Sigmoid colon (tissue), 7 donors: ENCODE measurements around the gene ZNF549. TPM values are rescaled to one million over a fixed set of nuclear protein-coding genes. Genes with fewer than 3 reads are reported as not detected.
"Not testable (repeated sequence)": the region's sequence is repeated elsewhere in the genome, so short reads cannot be mapped to it uniquely, and the experiment has no call there.

ENCODE experiments used
- DNase-seq: peaks from one replicate; pipeline ENCODE4 v3.0.0-alpha.2; 2019
- H3K27ac ChIP-seq, 4 donors: fragments of 200-600 bp; sonication (generic); one replicate each; pipeline ENCODE4 v1.5.1; 2016 to 2019; ENCODE audit warnings: mild to moderate bottlenecking in 1 of 4
- H3K27me3 ChIP-seq, 3 donors: fragments of 200-600 bp; sonication (generic); one replicate each; pipeline ENCODE4 v1.5.1; 2019; ENCODE audit warnings: mild to moderate bottlenecking in 1 of 3
- H3K36me3 ChIP-seq, 4 donors: fragments of 200-600 bp; sonication (generic); one replicate each; pipeline ENCODE4 v1.5.1; 2016 to 2019
- H3K4me1 ChIP-seq, 4 donors: fragments of 200-600 bp; sonication (generic); one replicate each; pipeline ENCODE4 v1.5.1; 2017 to 2019
- H3K4me3 ChIP-seq, 4 donors: fragments of 200-600 bp; sonication (generic); one replicate each; pipeline ENCODE4 v1.5.1; 2017 to 2019; ENCODE audit warnings: mild to moderate bottlenecking in 2 of 4, moderate library complexity in 1 of 4
- H3K9me3 ChIP-seq, 4 donors: fragments of 200-600 bp in 3 of 4; sonication (generic) in 3 of 4; one replicate each; pipeline versions ENCODE4 v1.5.1 to v1.6.1; 2013 to 2019
- EP300 ChIP-seq, 4 donors: sonication (generic); formaldehyde crosslinking; IDR thresholded peaks; one replicate each; pipeline ENCODE4 v1.6.1; 2017; ENCODE audit warnings: antibody characterized with exemption in 4 of 4
- POLR2A ChIP-seq, 2 donors: fragments of 450-650 bp; IDR thresholded peaks; one replicate each; pipeline ENCODE4 v1.6.1; 2016; ENCODE audit warnings: antibody characterized with exemption in 2 of 2, mild to moderate bottlenecking in 2 of 2, moderate library complexity in 2 of 2
- POLR2AphosphoS5 ChIP-seq, 4 donors: sonication (generic); formaldehyde crosslinking; IDR thresholded peaks; one replicate each; pipeline ENCODE4 v1.6.1; 2017; ENCODE audit warnings: antibody characterized with exemption in 4 of 4
- WGBS, 2 donors: extraction: QIAGEN DNeasy Blood & Tissue Kit; methylation state at CpG; one replicate each; pipeline ENCODE4 v1.1.7; 2013; 5-methylcytosine and 5-hydroxymethylcytosine counted together
- intact Hi-C: fragments of 100-400 bp; cut with DNase I; formaldehyde crosslinking; loops from one replicate; pipeline ENCODE4 v1.15.1; 2023
- polyA plus RNA-seq, 3 donors: library from polyadenylated mRNA; stranded (reverse); fragments of 200-250 nt; gene quantifications; one replicate each; pipeline ENCODE4 v1.2.3, GENCODE V29; 2013
- total RNA-seq, 4 donors: library from RNA; depleted of rRNA; stranded (reverse); fragments of >200 nt; gene quantifications; one replicate each; pipeline ENCODE4 v1.1.0, GENCODE V29; 2016
- TF ChIP-seq, protein P1 (sequence below), 4 experiments: fragments of 450-650 bp in 3 of 4; fragments of 200-600 bp in 1 of 4; IDR thresholded peaks; one replicate each; pipeline ENCODE4 v1.5.1; 2016 to 2019; ENCODE audit warnings: antibody characterized with exemption in 4 of 4, mild to moderate bottlenecking in 3 of 4, moderate library complexity in 2 of 4
- donor health status: healthy with polysubstance abuse.
- donor health status: Bipolar disorder and iron deficiency.
- donor health status: healthy.

ZNF549 gene
- total and polyA plus RNA-seq, 7 donors: 0.46 to 6.4 (median 4.2) TPM

DNA sequence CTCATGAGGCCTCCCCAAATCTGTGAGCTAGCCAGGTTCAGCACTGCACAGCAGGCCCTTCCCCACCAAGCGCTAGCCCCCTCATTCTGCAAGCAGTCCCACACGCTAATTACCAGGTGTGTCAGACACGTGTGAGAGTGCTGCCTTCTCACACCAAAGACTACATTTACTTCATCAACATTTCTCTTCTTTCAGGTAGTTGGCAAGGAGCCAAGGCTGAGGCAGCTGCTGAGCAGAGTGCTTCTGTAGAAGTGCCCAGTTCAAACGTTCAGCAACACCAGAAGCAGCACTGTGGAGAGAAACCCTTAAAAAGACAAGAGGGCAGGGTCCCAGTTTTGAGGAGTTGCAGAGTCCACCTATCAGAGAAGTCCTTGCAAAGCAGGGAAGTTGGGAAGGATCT is 21.0 kb upstream of the ZNF549 start:
- WGBS, 2 donors: 70 to 94% methylated on average over 4 of the region's 4 CpGs

DNA sequence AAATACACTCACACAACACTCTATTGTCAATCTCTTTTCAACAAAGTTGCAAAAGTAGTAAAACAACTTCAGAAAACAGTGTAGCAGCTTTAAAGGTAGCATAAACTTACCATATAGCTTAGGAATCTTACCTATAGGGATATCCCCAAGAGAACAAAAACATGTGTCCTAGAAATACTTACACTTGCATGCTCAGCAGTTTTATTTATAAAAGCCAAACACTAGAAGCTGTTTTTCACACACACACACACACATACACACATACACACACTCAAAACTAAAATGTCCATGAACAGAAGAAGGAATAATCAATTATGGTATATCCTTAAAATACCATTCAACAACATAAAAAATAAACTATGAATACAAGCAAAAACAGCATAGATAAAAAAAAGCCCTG is 15.7 kb upstream of the ZNF549 start:
- Histone ChIP-seq H3K4me3 (no peak overlapping the region), H3K27ac (no peak overlapping the region), H3K36me3 (peaks cover 11 to 72% (median 18%) of the 10 kb centered on the region in 4 donors), H3K4me1 (no peaks in the 10 kb centered on the region), H3K9me3 (peaks cover 8 to 38% (median 28%) of the 10 kb centered on the region in 4 donors), H3K27me3 (no peaks in the 10 kb centered on the region)
- no peak for TF ChIP-seq EP300 (IDR thresholded peaks at IDR 0.05)
- TF ChIP-seq, protein P1, sequence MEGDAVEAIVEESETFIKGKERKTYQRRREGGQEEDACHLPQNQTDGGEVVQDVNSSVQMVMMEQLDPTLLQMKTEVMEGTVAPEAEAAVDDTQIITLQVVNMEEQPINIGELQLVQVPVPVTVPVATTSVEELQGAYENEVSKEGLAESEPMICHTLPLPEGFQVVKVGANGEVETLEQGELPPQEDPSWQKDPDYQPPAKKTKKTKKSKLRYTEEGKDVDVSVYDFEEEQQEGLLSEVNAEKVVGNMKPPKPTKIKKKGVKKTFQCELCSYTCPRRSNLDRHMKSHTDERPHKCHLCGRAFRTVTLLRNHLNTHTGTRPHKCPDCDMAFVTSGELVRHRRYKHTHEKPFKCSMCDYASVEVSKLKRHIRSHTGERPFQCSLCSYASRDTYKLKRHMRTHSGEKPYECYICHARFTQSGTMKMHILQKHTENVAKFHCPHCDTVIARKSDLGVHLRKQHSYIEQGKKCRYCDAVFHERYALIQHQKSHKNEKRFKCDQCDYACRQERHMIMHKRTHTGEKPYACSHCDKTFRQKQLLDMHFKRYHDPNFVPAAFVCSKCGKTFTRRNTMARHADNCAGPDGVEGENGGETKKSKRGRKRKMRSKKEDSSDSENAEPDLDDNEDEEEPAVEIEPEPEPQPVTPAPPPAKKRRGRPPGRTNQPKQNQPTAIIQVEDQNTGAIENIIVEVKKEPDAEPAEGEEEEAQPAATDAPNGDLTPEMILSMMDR (IDR thresholded peaks at IDR 0.05): no peak
- no peak for TF ChIP-seq POLR2A (IDR thresholded peaks at IDR 0.05)
- TF ChIP-seq POLR2AphosphoS5 (IDR thresholded peaks at IDR 0.05): no peak
- intact Hi-C loops: no loop called here
- DNase-seq: no peak

More for the DNA sequence above, 21.0 kb upstream of the ZNF549 start:
- intact Hi-C loops: no loop called here
- H3K36me3 ChIP-seq: peaks cover 22 to 64% (median 25%) of the 10 kb centered on the region in 4 donors
- H3K9me3 ChIP-seq: peaks cover 2 to 23% (median 7%) of the 10 kb centered on the region in 4 donors
- peaks cover 0 to 1% (median 0%) of the 10 kb centered on the region in 4 donors for H3K4me1 ChIP-seq
- TF ChIP-seq EP300 (IDR thresholded peaks at IDR 0.05) (no peak), POLR2AphosphoS5 (IDR thresholded peaks at IDR 0.05) (no peak), POLR2A (IDR thresholded peaks at IDR 0.05) (no peak)
- TF ChIP-seq, protein P1 (IDR thresholded peaks at IDR 0.05): no peak
- no peaks in the 10 kb centered on the region for H3K27me3 ChIP-seq
- no peak overlapping the region for H3K27ac ChIP-seq
- no peak for DNase-seq
- H3K4me3 ChIP-seq: no peak overlapping the region

DNA sequence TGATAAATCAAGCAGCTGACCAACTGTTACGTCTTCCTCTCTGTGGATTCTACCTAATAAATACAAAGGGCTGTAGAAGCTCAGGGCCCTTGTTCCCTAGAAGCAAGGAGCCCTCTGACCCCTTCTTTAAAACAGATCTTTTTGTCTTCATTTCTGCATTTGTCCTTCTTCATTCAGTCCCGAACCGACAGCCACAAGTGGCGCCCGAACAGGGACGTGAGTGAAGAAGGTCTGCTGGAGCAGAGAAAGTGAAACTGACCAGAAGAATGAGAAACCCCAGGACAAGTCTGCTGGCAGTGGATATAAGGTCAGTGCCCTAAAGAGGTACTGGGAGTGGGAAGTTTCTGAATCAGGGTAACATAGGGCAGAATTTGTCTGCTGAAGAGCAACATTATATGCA is 14.3 kb upstream of the ZNF549 start:
- H3K27me3 ChIP-seq: no peaks in the 10 kb centered on the region
- H3K4me3 ChIP-seq: no peak overlapping the region
- intact Hi-C loops: no loop called here
- H3K9me3 ChIP-seq: peaks cover 8 to 38% (median 25%) of the 10 kb centered on the region in 4 donors
- H3K36me3 ChIP-seq: peaks cover 0 to 72% (median 7%) of the 10 kb centered on the region in 4 donors
- no peak overlapping the region for H3K27ac ChIP-seq
- DNase-seq: no peak
- WGBS, 2 donors: 95 to 96% methylated on average over 6 of the region's 6 CpGs
- H3K4me1 ChIP-seq: no peaks in the 10 kb centered on the region
- TF ChIP-seq EP300 (IDR thresholded peaks at IDR 0.05): no peak

DNA sequence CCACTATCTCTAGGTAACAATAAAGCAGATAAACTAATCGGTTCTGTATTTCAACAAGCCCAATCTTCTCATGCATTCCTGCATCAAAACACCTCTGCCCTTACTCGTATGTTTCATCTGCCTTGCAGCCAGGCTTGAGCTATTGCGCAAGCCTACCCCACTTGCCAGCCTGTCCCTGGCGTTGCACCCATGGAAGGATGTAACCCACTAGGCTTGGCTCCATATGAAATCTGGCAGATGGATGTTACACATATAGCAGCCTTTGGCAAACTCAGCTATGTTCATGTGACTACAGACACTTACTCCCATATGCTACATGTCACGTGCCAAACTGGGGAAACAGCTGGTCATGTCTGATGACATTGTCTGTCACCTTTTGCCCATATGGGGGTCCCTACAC is 11.9 kb upstream of the ZNF549 start:
- no peaks in the 10 kb centered on the region for H3K4me1 ChIP-seq
- no peak overlapping the region for H3K27ac ChIP-seq
- TF ChIP-seq, protein P1 (IDR thresholded peaks at IDR 0.05): no peak
- TF ChIP-seq POLR2A (IDR thresholded peaks at IDR 0.05): no peak
- no peak for TF ChIP-seq POLR2AphosphoS5 (IDR thresholded peaks at IDR 0.05)
- TF ChIP-seq EP300 (IDR thresholded peaks at IDR 0.05): no peak
- peaks cover 8 to 31% (median 23%) of the 10 kb centered on the region in 4 donors for H3K9me3 ChIP-seq
- H3K4me3 ChIP-seq: no peak overlapping the region
- peaks cover 0 to 55% (median 9%) of the 10 kb centered on the region in 4 donors for H3K36me3 ChIP-seq
- DNase-seq: no peak
- WGBS, 2 donors: 81 to 95% methylated on average over 5 of the region's 5 CpGs
- H3K27me3 ChIP-seq: no peaks in the 10 kb centered on the region
- intact Hi-C loops: no loop called here

DNA sequence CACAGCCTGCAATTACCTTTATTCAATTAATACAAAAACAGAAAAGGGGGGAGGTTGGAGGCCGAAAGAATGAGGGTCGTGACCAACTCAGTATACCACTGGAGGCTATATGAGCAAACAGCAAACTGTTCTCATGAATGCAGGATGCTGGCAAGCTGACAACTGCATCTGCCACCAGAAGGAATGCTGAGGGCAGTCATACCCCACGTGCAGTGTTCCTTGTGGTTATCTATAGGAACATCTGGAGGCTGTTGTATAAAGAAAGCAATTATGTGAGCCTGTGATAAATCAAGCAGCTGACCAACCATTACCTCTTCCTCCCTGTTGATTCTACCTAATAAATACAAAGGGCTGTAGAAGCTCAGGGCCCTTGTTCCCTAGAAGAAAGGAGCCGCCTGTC is 9.1 kb upstream of the ZNF549 start:
- H3K4me1 ChIP-seq, DNase-seq, H3K27ac ChIP-seq, intact Hi-C loops, H3K27me3 ChIP-seq, H3K4me3 ChIP-seq: not testable (repeated sequence)
- Histone ChIP-seq H3K9me3 (peaks cover 2 to 23% (median 11%) of the 10 kb centered on the region in 4 donors), H3K36me3 (peaks cover 0 to 49% (median 9%) of the 10 kb centered on the region in 4 donors)
- WGBS, 2 donors: 88 to 90% methylated on average over 4 of the region's 4 CpGs

DNA sequence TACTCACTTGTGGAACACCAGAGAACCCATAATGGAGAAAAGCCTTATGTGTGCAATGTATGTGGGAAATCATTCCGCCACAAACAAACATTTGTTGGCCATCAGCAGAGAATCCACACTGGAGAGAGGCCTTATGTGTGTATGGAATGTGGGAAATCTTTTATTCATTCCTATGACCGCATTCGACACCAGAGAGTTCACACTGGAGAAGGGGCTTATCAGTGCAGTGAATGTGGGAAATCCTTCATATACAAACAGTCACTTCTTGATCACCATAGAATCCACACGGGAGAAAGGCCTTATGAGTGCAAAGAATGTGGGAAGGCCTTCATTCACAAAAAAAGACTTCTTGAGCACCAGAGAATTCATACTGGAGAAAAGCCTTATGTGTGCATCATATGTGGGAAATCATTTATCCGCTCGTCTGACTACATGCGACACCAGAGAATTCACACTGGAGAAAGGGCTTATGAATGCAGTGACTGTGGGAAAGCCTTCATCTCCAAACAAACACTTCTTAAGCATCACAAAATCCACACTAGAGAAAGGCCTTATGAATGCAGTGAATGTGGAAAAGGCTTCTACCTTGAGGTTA is 10.9 kb downstream of the ZNF549 start:
- peaks cover 40 to 98% (median 82%) of the 10 kb centered on the region in 4 donors for H3K36me3 ChIP-seq
- no peak overlapping the region for H3K4me3 ChIP-seq
- H3K9me3 ChIP-seq: peaks cover 54 to 92% (median 75%) of the 10 kb centered on the region in 4 donors
- TF ChIP-seq POLR2AphosphoS5 (IDR thresholded peaks at IDR 0.05) (no peak), EP300 (IDR thresholded peaks at IDR 0.05) (no peak), POLR2A (IDR thresholded peaks at IDR 0.05) (no peak)
- TF ChIP-seq, protein P1 (IDR thresholded peaks at IDR 0.05): no peak
- intact Hi-C loops: no loop called here
- H3K27ac ChIP-seq: no peak overlapping the region
- DNase-seq: no peak
- WGBS, 2 donors: 97 to 98% methylated on average over 7 of the region's 7 CpGs
- H3K27me3 ChIP-seq: no peaks in the 10 kb centered on the region
- no peaks in the 10 kb centered on the region for H3K4me1 ChIP-seq
